ENCODE data around the gene TPST1.

GRCh38 chr7:66409493-66409892 is 204.4 kb downstream of the TPST1 start:
- TF ChIP-seq, protein P1, sequence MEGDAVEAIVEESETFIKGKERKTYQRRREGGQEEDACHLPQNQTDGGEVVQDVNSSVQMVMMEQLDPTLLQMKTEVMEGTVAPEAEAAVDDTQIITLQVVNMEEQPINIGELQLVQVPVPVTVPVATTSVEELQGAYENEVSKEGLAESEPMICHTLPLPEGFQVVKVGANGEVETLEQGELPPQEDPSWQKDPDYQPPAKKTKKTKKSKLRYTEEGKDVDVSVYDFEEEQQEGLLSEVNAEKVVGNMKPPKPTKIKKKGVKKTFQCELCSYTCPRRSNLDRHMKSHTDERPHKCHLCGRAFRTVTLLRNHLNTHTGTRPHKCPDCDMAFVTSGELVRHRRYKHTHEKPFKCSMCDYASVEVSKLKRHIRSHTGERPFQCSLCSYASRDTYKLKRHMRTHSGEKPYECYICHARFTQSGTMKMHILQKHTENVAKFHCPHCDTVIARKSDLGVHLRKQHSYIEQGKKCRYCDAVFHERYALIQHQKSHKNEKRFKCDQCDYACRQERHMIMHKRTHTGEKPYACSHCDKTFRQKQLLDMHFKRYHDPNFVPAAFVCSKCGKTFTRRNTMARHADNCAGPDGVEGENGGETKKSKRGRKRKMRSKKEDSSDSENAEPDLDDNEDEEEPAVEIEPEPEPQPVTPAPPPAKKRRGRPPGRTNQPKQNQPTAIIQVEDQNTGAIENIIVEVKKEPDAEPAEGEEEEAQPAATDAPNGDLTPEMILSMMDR (conservative IDR thresholded peaks at IDR 0.05 in 1 of 2, IDR thresholded peaks at IDR 0.05 in 1 of 2; ENCODE audit: low read depth in 1 of 2, low read length in 2 of 2), result no peak
- no peak for TF ChIP-seq EZH2 (IDR thresholded peaks at IDR 0.05; ENCODE audit: low read length, missing control alignments)
